B cell (primary cell): ENCODE data around the gene POMGNT1. TPM values are rescaled to one million over a fixed set of nuclear protein-coding genes. Genes with fewer than 3 reads are reported as not detected.

Experiments
- ATAC-seq: fragments of 200-7000 bp; cut with Tn5 transposase; one replicate; pipeline ENCODE4 v1.10.0; 2021; ENCODE audit warnings: low read depth, mild to moderate bottlenecking, moderate number of reproducible peaks, moderate library complexity
- CTCF ChIA-PET: fragments of 350-600 bp; sonication (Branson Sonifier 250); formaldehyde crosslinking; loops from one replicate; lab custom pipeline; 2021; ENCODE audit warnings: antibody characterized with exemption, inconsistent platforms; lab: Charles Lee
- POLR2A ChIA-PET: fragments of 350-600 bp; sonication (Branson Sonifier 250); formaldehyde crosslinking; loops from one replicate; lab custom pipeline; 2021; ENCODE audit warnings: antibody characterized with exemption; lab: Charles Lee
- DNase-seq: peaks from one replicate; pipeline ENCODE4 v3.0.0; 2013
- H2AFZ ChIP-seq: 2 replicates; pipeline ENCODE4 v1.6.1; 2012; ENCODE audit warnings: mild to moderate bottlenecking, low read depth, low read length; ENCODE audit not compliant: insufficient read depth, poor library complexity, severe bottlenecking
- H3K27ac ChIP-seq, 2 donors: 1 replicate in 1 of 2; 2 replicates in 1 of 2; pipeline ENCODE4 v1.5.1; 2012 to 2013; ENCODE audit warnings: low read length in 2 of 2, mild to moderate bottlenecking in 2 of 2, moderate library complexity in 1 of 2
- H3K27me3 ChIP-seq, 4 experiments: fragments of 200-600 bp in 1 of 4; sonication (generic) in 1 of 4; replicated peaks in 1 of 4; 1 replicate in 2 of 4; 2 replicates in 2 of 4; pipeline versions ENCODE4 v1.6.1 to v1.7.0; 2013 to 2016; ENCODE audit warnings: low read length in 3 of 4, mild to moderate bottlenecking in 2 of 4, mixed read lengths in 1 of 4, moderate library complexity in 1 of 4; ENCODE audit not compliant: insufficient read depth in 4 of 4, control insufficient read depth in 3 of 4; ENCODE audit errors: control extremely low read depth in 1 of 4
- H3K36me3 ChIP-seq, 2 experiments: replicated peaks in 1 of 2; 1 replicate in 1 of 2; 2 replicates in 1 of 2; pipeline versions ENCODE4 v1.6.1 to v1.7.1; 2013; ENCODE audit warnings: low read length in 1 of 2; ENCODE audit not compliant: insufficient read depth in 2 of 2, control insufficient read depth in 1 of 2; ENCODE audit errors: control extremely low read depth in 1 of 2, extremely low read depth in 1 of 2
- H3K4me1 ChIP-seq, 2 donors: fragments of 200-600 bp in 1 of 2; sonication (generic) in 1 of 2; 1 replicate in 1 of 2; 2 replicates in 1 of 2; pipeline versions ENCODE4 v1.5.1 to v1.6.1; 2013 to 2017; ENCODE audit warnings: low read length in 2 of 2; ENCODE audit not compliant: control insufficient read depth in 2 of 2, insufficient read depth in 2 of 2
- H3K4me2 ChIP-seq: replicated peaks from 2 replicates; pipeline ENCODE3; 2012; ENCODE audit warnings: mild to moderate bottlenecking, low read depth, low read length; ENCODE audit not compliant: poor library complexity, severe bottlenecking
- H3K4me3 ChIP-seq, 5 experiments: fragments of 200-600 bp in 1 of 5; sonication (generic) in 1 of 5; 1 replicate in 3 of 5; 2 replicates in 2 of 5; pipeline versions ENCODE4 v1.5.1 to v1.7.0; 2011 to 2016; ENCODE audit warnings: low read length in 4 of 5, mild to moderate bottlenecking in 4 of 5, low read depth in 2 of 5, control low read depth in 1 of 5, moderate library complexity in 1 of 5; ENCODE audit not compliant: insufficient read depth in 1 of 5; ENCODE audit errors: control extremely low read depth in 1 of 5, extremely low read depth in 1 of 5
- H3K79me2 ChIP-seq: fragments of 200-600 bp; sonication (generic); one replicate; pipeline ENCODE4 v1.6.0; 2016; ENCODE audit warnings: low read length; ENCODE audit not compliant: control insufficient read depth, insufficient read depth
- H3K9ac ChIP-seq: fragments of 200-600 bp; sonication (generic); 2 replicates; pipeline ENCODE4 v1.6.1; 2017; ENCODE audit warnings: mild to moderate bottlenecking, low read length, moderate library complexity
- H3K9me3 ChIP-seq, 3 donors: one replicate each; pipeline versions ENCODE4 v1.6.1 to v1.7.1; 2013; ENCODE audit warnings: low read length in 2 of 3; ENCODE audit not compliant: control insufficient read depth in 2 of 3, insufficient read depth in 1 of 3; ENCODE audit errors: control extremely low read depth in 1 of 3
- H4K20me1 ChIP-seq: 2 replicates; pipeline ENCODE4 v1.6.0; 2012; ENCODE audit warnings: mild to moderate bottlenecking, low read length; ENCODE audit not compliant: insufficient read depth, control insufficient read depth, poor library complexity, severe bottlenecking
- H3K27ac Mint-ChIP-seq: one replicate; pipeline ENCODE4 v1.8.0; 2021; ENCODE audit warnings: mixed read lengths
- H3K27me3 Mint-ChIP-seq: one replicate; pipeline ENCODE4 v1.8.0; 2021; ENCODE audit warnings: mixed read lengths
- H3K4me1 Mint-ChIP-seq: one replicate; pipeline ENCODE4 v1.8.0; 2021; ENCODE audit warnings: mixed read lengths
- H3K4me3 Mint-ChIP-seq: one replicate; pipeline ENCODE4 v1.8.0; 2021; ENCODE audit warnings: mixed read lengths
- H3K9me3 Mint-ChIP-seq: one replicate; pipeline ENCODE4 v1.8.0; 2022; ENCODE audit warnings: mixed read lengths; ENCODE audit not compliant: insufficient read depth
- EZH2 ChIP-seq: IDR thresholded peaks from 2 replicates; pipeline ENCODE4 v1.6.1; 2012; ENCODE audit warnings: borderline replicate concordance, low read depth, mild to moderate bottlenecking, moderate library complexity, low read length; ENCODE audit not compliant: insufficient read depth, poor library complexity, severe bottlenecking
- WGBS: methylation state at CpG from one replicate; pipeline ENCODE4 v1.1.5; 2013; ENCODE audit warnings: missing lambda C conversion rate; ENCODE audit not compliant: insufficient coverage; 5-methylcytosine and 5-hydroxymethylcytosine counted together
- intact Hi-C: fragments of 100-400 bp; cut with micrococcal nuclease; formaldehyde crosslinking; loops from one replicate; pipeline ENCODE4 v1.10.0; 2022
- polyA plus RNA-seq: library from polyadenylated mRNA; depleted of rRNA; stranded (reverse); fragments of >200 nt; gene quantifications from 2 replicates; pipeline ENCODE4 v1.2.3, GENCODE V29; 2012
- small RNA-seq: library from RNA; depleted of rRNA; stranded (forward); fragments of <200 nt; gene quantifications from one replicate; pipeline ENCODE3, GENCODE V24; 2012; ENCODE audit warnings: low replicate concordance, low read depth; ENCODE audit not compliant: insufficient read length
- total RNA-seq, 2 donors: library from RNA; stranded (reverse); fragments of 120-200 nt in 1 of 2; gene quantifications; 1 replicate in 1 of 2; 2 replicates in 1 of 2; pipeline versions ENCODE4 v1.2.3 to v1.2.4, GENCODE V29; 2013 to 2022
- TF ChIP-seq, protein P1 (sequence below): fragments of 200-600 bp; IDR thresholded peaks from one replicate; pipeline ENCODE4 v1.8.0; 2022; ENCODE audit warnings: antibody characterized with exemption, mild to moderate bottlenecking

Gene POMGNT1
- total and polyA plus RNA-seq, 2 donors (not counting 1 experiment from before 2014, with no cell fraction given) = 32.6 to 51.0 TPM

DNA sequence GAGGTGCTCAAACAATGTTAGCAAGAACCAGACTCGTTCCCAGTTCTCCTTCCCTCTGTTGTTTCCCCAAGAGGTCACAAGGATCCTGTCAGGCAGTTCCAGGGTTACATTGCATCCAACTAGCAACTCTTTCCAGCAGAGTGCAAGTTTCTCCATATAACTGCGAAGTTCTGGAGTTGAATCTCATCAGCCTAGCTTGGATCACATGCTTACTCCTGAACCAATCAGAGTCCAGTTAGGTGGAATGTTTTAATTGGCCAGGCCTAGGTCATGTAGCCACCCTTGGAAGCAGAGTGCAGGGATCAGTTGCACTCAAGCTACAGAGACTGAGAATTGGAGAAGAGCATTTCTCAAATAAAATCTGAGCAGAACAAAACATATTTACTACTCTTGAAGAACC lies 49.9 kb downstream of the POMGNT1 start:
- ChIA-PET POLR2A (no interaction called here), CTCF (no interaction called here)
- Mint-ChIP-seq H3K4me1 (no peaks in the 10 kb centered on the region), H3K4me3 (no peak overlapping the region), H3K9me3 (no peaks in the 10 kb centered on the region), H3K27me3 (peaks cover 3% of the 10 kb centered on the region), H3K27ac (no peak overlapping the region)
- no peaks in the 10 kb centered on the region for H3K36me3 ChIP-seq
- no peak for ATAC-seq
- H4K20me1 ChIP-seq = no peaks in the 10 kb centered on the region
- TF ChIP-seq, protein P1, sequence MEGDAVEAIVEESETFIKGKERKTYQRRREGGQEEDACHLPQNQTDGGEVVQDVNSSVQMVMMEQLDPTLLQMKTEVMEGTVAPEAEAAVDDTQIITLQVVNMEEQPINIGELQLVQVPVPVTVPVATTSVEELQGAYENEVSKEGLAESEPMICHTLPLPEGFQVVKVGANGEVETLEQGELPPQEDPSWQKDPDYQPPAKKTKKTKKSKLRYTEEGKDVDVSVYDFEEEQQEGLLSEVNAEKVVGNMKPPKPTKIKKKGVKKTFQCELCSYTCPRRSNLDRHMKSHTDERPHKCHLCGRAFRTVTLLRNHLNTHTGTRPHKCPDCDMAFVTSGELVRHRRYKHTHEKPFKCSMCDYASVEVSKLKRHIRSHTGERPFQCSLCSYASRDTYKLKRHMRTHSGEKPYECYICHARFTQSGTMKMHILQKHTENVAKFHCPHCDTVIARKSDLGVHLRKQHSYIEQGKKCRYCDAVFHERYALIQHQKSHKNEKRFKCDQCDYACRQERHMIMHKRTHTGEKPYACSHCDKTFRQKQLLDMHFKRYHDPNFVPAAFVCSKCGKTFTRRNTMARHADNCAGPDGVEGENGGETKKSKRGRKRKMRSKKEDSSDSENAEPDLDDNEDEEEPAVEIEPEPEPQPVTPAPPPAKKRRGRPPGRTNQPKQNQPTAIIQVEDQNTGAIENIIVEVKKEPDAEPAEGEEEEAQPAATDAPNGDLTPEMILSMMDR = no peak
- TF ChIP-seq EZH2 = no peak
- no peak overlapping the region for H3K4me2 ChIP-seq
- no peak overlapping the region for H2AFZ ChIP-seq
- H3K9ac ChIP-seq = no peak overlapping the region
- WGBS = 90% methylated on average over 2 of the region's 2 CpGs
- no peak overlapping the region for H3K27ac ChIP-seq
- DNase-seq = no peak
- H3K4me1 ChIP-seq = no peaks in the 10 kb centered on the region
- no peaks in the 10 kb centered on the region for H3K27me3 ChIP-seq
- intact Hi-C loops = no loop called here
- H3K9me3 ChIP-seq = no peaks in the 10 kb centered on the region
- no peaks in the 10 kb centered on the region for H3K79me2 ChIP-seq
- no peak overlapping the region for H3K4me3 ChIP-seq

Small RNA genes within 50 kb of the gene (small RNA-seq; reads per million reads assigned to genes)
- gene AL672043.1 = not detected

Other genes starting within 250 kb of the POMGNT1 start
- 0.17 and 0.78 TPM in 2 replicates for gene PIK3R3, start 65.8 kb downstream of the POMGNT1 start, total RNA-seq
- 0.06 and 0.19 TPM in 2 replicates for gene PIK3R3, start 65.8 kb downstream of the POMGNT1 start, polyA plus RNA-seq
- not detected in 2 replicates for gene TSPAN1, start 23.3 kb downstream of the POMGNT1 start, total RNA-seq
- not detected in 2 replicates for gene TSPAN1, start 23.3 kb downstream of the POMGNT1 start, polyA plus RNA-seq
- gene P3R3URF, start 21.9 kb downstream of the POMGNT1 start, total RNA-seq = not detected in 2 replicates
- gene P3R3URF, start 21.9 kb downstream of the POMGNT1 start, polyA plus RNA-seq = not detected in 2 replicates
- gene LURAP1, start 4.9 kb upstream of the POMGNT1 start, total RNA-seq = 0.34 and 0.41 TPM in 2 replicates
- gene LURAP1, start 4.9 kb upstream of the POMGNT1 start, polyA plus RNA-seq = 0.09 and 0.27 TPM in 2 replicates
- 1.1 and 1.9 TPM in 2 replicates for gene RAD54L, start 49.3 kb upstream of the POMGNT1 start, total RNA-seq
- gene RAD54L, start 49.3 kb upstream of the POMGNT1 start, polyA plus RNA-seq = 0.57 and 1.1 TPM in 2 replicates
- gene LRRC41, start 105.2 kb upstream of the POMGNT1 start, total RNA-seq = 39.0 and 40.7 TPM in 2 replicates
- 15.6 and 20.1 TPM in 2 replicates for gene LRRC41, start 105.2 kb upstream of the POMGNT1 start, polyA plus RNA-seq
- 144 and 146 TPM in 2 replicates for gene UQCRH, start 105.3 kb upstream of the POMGNT1 start, total RNA-seq
- gene UQCRH, start 105.3 kb upstream of the POMGNT1 start, polyA plus RNA-seq = 310 and 380 TPM in 2 replicates
- gene NSUN4, start 142.4 kb upstream of the POMGNT1 start, total RNA-seq = 30.1 and 33.7 TPM in 2 replicates
- 17.6 and 21.3 TPM in 2 replicates for gene NSUN4, start 142.4 kb upstream of the POMGNT1 start, polyA plus RNA-seq
- 5.6 and 10.0 TPM in 2 replicates for gene FAAH, start 195.9 kb upstream of the POMGNT1 start, total RNA-seq
- gene FAAH, start 195.9 kb upstream of the POMGNT1 start, polyA plus RNA-seq = 6.8 and 9.6 TPM in 2 replicates